NCI-H510A treated with DMSO at 0.1 percent for 48 hours (cell line): ENCODE measurements around the gene PMPCB.
"Not testable (repeated sequence)": the region's sequence is repeated elsewhere in the genome, so short reads cannot be mapped to it uniquely, and the experiment has no call there.

ENCODE experiments used
- DNase-seq: peaks from one replicate; lab custom pipeline; 2025; lab: John Stamatoyannopoulos, UW

PMPCB gene

DNA sequence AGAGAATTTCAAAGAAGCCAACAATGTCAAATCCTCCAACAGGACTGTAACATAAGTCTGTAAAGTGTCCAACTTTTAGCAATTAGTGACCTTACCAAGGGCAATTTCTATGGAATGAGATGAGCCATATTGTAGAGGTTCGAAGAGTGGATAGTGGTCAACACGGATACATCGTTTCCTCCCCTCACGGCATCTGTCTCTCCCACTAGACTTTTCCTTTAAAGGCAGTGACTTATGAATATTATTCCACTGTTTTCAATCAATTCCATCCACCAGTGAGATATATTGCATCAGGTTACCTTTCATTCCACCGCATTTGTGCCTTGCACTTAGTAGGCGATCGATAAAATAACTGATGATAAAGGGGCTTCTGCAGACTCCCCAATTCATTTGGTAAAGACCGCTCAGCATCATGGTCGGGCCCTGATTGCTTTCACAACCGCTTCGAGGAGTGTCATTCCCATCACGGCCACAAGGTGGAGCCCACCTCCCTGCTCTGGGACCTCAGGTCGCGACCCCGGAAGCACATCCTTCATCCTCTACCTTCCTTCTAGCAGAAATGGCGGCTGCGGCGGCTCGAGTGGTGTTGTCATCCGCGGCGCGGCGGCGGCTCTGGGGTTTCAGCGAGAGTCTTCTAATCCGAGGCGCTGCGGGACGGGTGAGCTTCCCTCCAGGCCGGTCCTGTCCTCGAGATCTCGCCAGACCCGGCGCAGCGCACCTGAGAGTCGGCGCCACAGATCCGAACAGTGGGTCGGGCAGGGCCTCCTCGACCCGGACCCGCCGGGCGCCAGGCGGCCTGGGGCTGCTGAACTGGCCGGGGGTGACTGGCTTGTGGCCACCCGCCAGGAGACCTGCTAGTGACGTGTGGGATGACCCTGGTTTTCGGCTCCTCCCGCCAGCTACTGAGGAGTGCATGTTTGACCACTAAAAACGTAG lies at the start of gene PMPCB:
Gene PMPCB (plus strand): TSS at position 535 of the 936 bp plus-strand sequence. CDS start 25 bp downstream, at position 560.
- peak; percentile 66 for DNase-seq

DNA sequence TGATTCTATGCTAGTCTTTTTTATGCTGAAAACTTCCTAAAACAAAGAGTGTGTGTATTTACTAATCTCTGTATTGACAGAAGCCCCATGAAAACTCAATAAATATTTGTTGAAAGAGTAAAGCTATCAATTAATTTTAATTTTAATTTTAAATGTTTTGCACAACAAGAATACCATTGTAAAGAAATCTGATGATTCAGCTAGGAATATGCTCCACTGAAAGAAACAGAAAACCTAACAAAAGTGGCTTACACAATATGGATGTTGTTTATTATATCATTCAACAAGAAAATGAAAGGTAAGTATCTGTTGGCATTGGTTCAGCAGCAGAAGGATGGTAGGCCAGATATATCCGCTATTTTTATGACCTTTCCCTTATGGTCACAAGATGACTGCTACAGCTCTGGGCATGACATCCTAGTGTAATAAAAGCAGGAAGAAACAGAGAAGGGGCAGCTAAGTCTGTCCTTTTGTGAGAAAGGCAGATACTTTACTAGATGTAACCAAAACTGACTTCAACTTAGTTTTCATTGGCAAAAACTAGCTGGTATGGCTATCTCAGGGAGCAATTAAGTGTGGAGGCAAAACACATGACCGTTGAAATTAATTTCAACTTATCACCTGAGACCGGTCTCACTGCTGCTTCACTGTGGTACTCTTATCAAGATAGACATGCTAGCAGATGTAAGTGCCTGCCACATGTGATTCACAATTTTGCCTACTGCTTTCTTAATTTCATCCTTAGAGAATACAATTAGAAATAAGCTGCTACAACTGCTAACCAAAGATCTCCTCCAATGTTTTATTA lies 43.3 kb upstream of the PMPCB start:
- DNase-seq: not testable (repeated sequence)

DNA sequence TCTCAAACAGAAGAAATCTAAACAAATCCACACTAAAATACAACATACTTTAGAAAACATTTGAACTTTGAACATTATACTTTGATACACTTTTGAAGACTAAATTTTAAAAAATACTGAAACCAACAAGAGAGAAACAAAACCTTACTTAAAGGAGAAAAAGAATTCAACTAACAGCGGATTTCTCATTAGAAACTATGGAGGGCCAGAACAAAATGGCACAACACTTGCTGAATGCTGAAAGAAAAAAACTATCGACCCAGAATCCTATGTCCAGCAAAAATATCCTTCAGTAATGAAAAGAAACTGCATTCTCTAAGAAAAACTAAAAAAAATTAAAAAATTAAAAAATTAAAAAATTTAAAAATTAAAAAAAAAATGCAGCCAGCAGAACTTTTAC lies 33.2 kb upstream of the PMPCB start:
- not testable (repeated sequence) for DNase-seq

GRCh38 chr7:103266229-103266628 lies 31.0 kb upstream of the PMPCB start:
- DNase-seq: not testable (repeated sequence)

DNA sequence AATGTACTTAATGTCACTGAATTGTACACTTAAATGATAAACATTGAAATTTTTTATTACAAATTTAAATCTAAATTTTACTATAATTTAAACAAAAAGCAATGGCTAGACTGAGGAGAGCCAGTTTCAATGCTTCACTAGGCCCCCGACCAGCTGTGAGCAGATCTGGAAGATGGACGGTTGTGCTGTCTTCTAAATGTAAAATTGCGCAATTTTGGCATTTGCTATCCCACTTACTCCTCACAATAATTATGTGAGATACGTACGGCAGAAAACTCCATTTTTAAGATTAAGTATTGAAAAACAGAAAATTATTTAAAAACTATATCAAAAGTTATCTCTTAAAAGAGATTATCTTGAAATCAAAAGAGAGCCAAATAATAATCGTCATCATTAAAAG lies 23.9 kb upstream of the PMPCB start:
- not testable (repeated sequence) for DNase-seq

DNA sequence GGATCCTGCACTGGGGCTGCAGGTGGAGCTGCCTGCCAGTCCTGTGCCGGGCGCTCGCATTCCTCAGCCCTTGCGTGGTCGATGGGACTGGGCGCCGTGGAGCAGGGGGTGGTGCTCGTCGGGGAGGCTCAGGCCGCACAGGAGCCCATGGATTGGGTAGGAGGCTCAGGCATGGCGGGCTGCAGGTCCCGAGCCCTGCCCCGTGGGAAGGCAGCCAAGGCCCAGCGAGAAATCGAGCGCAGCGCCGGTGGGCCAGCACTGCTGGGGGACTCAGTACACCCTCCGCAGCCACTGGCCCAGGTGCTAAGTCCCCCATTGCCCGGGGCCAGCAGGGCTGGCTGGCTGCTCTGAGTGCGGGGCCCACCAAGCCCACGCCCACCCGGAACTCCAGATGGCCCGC lies 22.4 kb upstream of the PMPCB start:
- not testable (repeated sequence) for DNase-seq

DNA sequence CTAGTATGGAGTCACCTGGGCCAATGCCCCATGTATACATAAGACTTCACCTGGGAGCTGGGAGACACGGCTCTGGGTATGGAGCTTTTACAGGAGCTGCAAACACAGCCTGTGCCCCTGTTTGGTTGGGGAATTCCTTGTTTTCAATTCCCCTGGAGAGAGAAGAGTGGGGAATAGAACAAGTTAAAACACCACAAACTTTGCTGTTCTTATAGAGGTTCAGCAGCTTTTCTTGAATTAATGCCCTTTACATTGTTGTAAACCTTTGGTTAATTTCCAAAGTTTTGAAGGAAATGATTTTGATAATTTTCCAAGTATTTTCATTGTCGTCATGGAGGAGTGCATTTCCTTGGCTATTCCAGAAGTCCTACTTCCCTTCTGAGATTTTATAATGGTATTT lies 19.0 kb upstream of the PMPCB start:
- not testable (repeated sequence) for DNase-seq

- DNase-seq: peak; percentile 2
Observed at GRCh38 chr7:103279636-103279962, 17.6 kb upstream of the PMPCB start.

DNA sequence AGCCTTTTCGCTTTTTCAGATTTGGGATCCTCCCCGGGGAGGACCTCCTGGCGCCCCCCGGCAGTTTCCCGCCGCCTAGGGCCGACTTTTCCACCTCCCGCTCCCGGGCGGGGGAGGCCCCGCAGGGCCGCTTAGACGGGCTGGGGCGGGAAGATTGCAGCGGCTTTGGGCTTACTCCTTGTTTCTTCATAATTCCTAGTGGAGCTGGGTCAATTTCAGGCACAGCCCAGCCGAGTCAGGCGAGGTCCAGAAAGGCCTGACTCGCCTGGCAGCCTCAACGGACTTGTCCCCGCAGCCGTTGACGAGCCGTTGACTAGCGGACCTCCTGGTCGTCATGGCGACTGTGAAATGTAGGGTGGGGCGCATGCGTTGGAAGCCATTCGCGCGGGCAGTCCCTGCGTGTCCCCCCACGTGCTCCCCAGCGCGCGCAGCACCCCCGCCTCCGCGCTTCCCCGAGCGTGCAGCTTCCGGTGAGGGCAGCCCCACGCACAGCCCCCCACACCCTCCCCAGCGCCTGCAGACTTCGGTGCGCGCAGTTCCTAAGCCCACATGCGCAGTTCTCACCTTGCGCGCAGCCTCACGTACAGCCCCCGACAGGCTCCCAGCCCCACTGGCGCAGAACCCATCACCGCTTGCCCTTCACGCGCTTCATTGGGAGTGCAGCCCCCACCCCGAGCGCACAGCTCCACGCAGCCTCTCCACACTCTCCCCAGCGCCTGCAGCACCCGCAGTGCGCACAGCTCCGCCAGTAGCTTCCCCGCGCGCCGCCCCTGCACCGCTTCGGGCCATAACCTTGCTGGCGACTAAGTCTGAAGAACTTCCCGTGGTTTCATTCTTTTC lies 17.1 kb upstream of the PMPCB start:
- peak; percentile 6 for DNase-seq

GRCh38 chr7:103280803-103281155 lies 16.5 kb upstream of the PMPCB start:
- not testable (repeated sequence) for DNase-seq

DNA sequence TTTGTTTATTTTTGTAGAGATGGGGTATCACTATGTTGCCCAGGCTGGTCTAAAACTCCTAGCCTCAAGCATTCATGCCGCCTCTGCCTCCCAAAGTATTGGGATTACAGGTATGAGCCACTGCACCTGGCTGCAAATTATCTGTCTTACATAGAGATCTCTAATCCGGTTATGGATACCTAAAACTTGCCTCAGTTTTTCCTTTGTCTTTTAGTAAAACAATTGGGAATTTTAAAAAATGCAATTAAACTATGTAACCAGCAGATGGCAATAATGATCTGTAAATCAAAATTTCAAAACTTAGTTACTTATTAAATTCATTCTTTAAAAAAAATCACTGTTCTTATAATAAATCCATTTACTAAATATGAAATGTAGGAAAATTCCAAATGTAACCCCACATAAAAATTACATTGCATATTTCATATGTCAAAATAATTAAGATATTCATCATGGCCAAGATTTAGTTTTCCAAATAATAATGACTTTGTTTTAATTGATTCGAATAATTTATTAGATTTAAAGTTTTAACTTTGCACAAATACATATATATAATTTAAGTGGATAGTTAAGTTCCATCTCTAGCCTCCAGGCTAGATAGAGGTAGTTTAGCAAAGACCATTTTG lies 14.3 kb upstream of the PMPCB start:
- DNase-seq: not testable (repeated sequence)

GRCh38 chr7:103292122-103292521 lies 5.1 kb upstream of the PMPCB start:
- no peak for DNase-seq

DNA sequence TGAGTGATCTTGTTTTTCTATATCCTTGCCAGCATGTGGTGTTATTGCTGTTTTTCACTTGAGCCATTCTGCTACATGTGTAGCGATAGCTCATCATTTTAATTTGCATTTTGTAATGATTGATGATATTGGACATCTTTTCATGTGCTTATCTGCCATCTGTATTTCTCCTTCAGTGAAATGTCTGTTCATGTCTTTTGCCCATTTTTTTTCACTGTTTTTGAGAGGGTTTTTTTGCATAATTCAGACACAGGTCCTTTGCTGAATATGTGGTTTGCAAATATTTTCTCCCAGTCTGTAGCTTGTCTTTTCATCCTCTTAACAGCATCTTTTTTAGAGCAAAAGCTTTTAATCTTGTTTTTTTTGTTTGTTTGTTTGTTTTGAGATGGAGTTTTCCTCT lies 3.7 kb upstream of the PMPCB start:
- no peak for DNase-seq

GRCh38 chr7:103297837-103298179 lies 573 bp downstream of the PMPCB start:
- no peak for DNase-seq

GRCh38 chr7:103299660-103300059 lies 2.4 kb downstream of the PMPCB start:
- no peak for DNase-seq

GRCh38 chr7:103301441-103301840 lies 4.2 kb downstream of the PMPCB start:
- DNase-seq: no peak

- no peak for DNase-seq
Observed at GRCh38 chr7:103307503-103308231, 10.4 kb downstream of the PMPCB start.

- no peak for DNase-seq
Observed at GRCh38 chr7:103314852-103315251, 17.6 kb downstream of the PMPCB start.

DNA sequence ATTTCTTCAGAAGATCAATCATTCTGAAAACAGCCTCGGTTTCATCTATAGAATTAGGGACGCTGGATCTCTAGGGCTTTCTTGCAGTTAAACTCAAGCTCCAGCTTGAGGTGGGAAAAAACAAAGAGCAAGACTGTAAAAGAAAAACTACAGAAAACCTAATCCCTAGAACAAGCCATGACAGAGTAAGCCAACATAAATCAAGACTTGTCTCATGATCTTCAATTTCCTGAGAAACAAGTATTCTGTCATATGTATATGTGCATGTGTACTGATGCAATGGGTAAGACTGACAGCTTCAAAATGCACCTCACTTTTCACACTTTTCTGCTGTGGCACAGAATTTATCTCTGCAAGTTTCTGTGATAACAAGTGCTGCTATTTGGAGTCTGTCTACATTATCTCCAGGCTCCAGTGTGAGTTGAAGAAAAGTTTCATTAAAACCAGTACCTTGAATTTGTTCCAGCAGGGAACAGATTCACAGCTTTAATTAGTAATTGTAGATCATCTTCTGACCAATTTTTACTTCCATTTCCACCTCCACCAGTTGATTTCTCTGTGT lies 19.2 kb downstream of the PMPCB start:
- no peak for DNase-seq

- DNase-seq: no peak
Observed at GRCh38 chr7:103317009-103317408, 19.8 kb downstream of the PMPCB start.

DNA sequence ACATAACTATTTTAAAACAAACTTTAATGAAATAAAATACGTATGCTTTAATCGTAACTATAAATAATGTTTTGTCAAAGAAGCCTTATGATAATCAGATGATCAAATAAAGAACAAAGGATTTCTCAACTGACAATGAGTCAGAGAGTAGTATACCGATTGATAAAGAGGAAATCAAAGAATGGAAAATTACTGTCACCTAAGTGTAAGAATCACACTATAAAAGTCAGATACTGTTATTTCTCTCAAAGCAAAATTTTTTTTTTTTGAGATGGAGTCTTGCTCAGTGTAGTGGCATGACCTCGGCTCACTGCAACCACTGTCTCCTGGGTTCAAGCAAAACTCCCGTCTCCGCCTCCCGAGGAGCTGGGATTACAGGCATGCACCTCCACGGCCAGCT lies 28.5 kb downstream of the PMPCB start:
- no peak for DNase-seq
